ENCODE results near the gene RASAL1. TPM values are rescaled to one million over a fixed set of nuclear protein-coding genes. Genes with fewer than 3 reads are reported as not detected.

RASAL1 gene
- total RNA-seq, 1 donor from 2014 or later: 0.41 TPM

DNA sequence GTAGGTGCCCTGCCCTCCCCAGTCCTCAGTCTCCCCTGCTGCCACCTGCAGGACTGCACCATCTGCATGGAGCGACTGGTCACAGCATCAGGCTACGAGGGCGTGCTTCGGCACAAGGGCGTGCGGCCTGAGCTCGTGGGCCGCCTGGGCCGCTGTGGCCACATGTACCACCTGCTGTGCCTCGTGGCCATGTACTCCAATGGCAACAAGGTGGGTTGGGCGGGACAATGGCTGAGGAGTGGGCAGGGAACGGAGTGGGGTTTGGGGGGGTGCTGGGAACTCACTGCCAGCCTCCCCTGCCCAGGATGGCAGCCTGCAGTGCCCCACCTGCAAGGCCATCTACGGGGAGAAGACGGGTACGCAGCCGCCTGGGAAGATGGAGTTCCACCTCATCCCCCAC is 40.8 kb downstream of the RASAL1 start:
- ATAC-seq: no peak
- TF ChIP-seq, protein P1, sequence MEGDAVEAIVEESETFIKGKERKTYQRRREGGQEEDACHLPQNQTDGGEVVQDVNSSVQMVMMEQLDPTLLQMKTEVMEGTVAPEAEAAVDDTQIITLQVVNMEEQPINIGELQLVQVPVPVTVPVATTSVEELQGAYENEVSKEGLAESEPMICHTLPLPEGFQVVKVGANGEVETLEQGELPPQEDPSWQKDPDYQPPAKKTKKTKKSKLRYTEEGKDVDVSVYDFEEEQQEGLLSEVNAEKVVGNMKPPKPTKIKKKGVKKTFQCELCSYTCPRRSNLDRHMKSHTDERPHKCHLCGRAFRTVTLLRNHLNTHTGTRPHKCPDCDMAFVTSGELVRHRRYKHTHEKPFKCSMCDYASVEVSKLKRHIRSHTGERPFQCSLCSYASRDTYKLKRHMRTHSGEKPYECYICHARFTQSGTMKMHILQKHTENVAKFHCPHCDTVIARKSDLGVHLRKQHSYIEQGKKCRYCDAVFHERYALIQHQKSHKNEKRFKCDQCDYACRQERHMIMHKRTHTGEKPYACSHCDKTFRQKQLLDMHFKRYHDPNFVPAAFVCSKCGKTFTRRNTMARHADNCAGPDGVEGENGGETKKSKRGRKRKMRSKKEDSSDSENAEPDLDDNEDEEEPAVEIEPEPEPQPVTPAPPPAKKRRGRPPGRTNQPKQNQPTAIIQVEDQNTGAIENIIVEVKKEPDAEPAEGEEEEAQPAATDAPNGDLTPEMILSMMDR (IDR thresholded peaks at IDR 0.05): no peak
- Histone ChIP-seq H3K36me3 (no peaks in the 10 kb centered on the region), H3K4me3 (no peak overlapping the region), H3K27me3 (ENCODE audit: low read depth) (peaks cover 23% of the 10 kb centered on the region), H3K27ac (no peak overlapping the region), H3K9me3 (no peaks in the 10 kb centered on the region), H3K4me1 (peaks cover 15% of the 10 kb centered on the region)
- DNase-seq: no peak
- intact Hi-C loops (cut with DNase I): no loop called here

- no peak overlapping the region for H3K27ac ChIP-seq
- ATAC-seq (no peak), DNase-seq (no peak)
- TF ChIP-seq, protein P1 (IDR thresholded peaks at IDR 0.05): no peak
- intact Hi-C loops (cut with DNase I): no loop called here
- no peak overlapping the region for H3K4me3 ChIP-seq
- H3K36me3 ChIP-seq: no peaks in the 10 kb centered on the region
- H3K4me1 ChIP-seq: peaks cover 12% of the 10 kb centered on the region
- peaks cover 23% of the 10 kb centered on the region for H3K27me3 ChIP-seq (ENCODE audit: low read depth)
- no peaks in the 10 kb centered on the region for H3K9me3 ChIP-seq
Measured at GRCh38 chr12:113093409-113094101, 42.0 kb downstream of the RASAL1 start.

DNA sequence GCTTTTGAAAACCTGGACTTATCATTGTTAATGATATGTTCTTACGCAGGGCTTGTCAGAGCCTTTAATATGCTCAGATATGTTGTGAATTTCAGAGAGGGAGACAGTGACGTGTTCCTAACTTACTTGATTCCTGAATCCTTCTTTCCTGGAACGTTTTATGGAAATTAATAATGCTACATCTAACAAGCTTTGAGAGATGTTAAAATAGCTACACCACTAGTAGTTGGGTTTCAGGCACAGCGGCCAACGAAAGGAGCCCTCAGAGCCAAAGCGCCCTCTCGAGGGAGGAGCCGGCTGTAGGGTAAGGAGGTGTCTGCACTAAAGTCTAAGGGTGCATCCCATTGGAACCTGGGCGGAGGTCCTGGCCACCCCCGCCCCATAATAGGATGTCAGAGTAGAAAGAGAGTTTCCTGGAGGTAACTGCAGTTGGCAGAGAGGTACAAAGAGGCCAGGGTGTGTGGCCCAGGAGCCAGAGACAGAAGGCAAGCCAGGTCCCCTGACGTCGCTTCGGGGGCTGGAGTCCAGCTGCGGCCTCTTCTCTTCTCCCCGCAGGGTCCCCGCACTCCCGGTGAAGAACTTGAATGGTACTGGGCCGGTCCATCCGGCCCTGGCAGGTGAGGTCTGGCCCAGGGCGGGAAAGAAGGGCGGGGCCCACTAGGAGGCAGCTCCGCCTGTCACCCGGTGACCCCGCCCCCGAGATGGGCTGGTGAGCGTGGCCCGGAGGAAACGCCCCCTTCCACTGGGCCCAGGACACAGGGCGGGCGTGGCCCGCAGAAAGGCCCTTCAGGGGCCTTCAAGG is 42.8 kb downstream of the RASAL1 start:
- H3K36me3 ChIP-seq: no peaks in the 10 kb centered on the region
- DNase-seq (peak; percentile 70), ATAC-seq (peak; percentile 58 to 72)
- H3K4me1 ChIP-seq: peaks cover 5% of the 10 kb centered on the region
- no peak overlapping the region for H3K27ac ChIP-seq
- peaks cover 19% of the 10 kb centered on the region for H3K27me3 ChIP-seq (ENCODE audit: low read depth)
- H3K4me3 ChIP-seq: no peak overlapping the region
- no peaks in the 10 kb centered on the region for H3K9me3 ChIP-seq
- TF ChIP-seq, protein P1 (IDR thresholded peaks at IDR 0.05): no peak
- intact Hi-C loops (cut with DNase I): no loop called here

DNA sequence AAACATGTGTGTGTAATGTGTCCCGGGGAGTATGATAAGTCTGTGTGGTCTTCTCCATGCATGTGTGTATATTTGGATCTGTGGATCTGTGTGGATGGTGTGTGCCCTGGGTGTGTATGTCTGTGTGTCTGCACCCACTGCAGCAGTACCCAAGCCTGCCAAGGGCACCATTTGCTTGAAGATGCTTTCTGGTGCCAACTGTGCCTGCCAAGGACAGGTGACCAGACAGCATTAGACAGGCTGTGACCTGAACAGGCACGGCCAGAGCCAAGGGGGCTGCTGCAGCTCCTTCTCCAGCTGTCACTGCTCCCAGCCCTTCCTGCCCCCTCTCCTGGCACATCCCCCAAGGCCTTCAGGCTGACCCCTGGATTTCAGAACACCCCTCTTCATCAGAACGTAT is 44.1 kb downstream of the RASAL1 start:
- H3K36me3 ChIP-seq: no peaks in the 10 kb centered on the region
- DNase-seq (no peak), ATAC-seq (no peak)
- intact Hi-C loops (cut with DNase I): no loop called here
- no peaks in the 10 kb centered on the region for H3K9me3 ChIP-seq
- H3K27me3 ChIP-seq (ENCODE audit: low read depth): peaks cover 17% of the 10 kb centered on the region
- H3K27ac ChIP-seq: no peak overlapping the region
- TF ChIP-seq, protein P1 (IDR thresholded peaks at IDR 0.05): no peak
- H3K4me1 ChIP-seq: peaks cover 5% of the 10 kb centered on the region
- no peak overlapping the region for H3K4me3 ChIP-seq

- intact Hi-C loops (cut with DNase I): no loop called here
- Histone ChIP-seq H3K4me3 (no peak overlapping the region), H3K9me3 (no peaks in the 10 kb centered on the region), H3K4me1 (peaks cover 5% of the 10 kb centered on the region), H3K27ac (no peak overlapping the region), H3K27me3 (ENCODE audit: low read depth) (peaks cover 17% of the 10 kb centered on the region), H3K36me3 (no peaks in the 10 kb centered on the region)
- TF ChIP-seq, protein P1 (IDR thresholded peaks at IDR 0.05): no peak
- no peak for ATAC-seq
- no peak for DNase-seq
Measured at GRCh38 chr12:113090740-113091139, 44.8 kb downstream of the RASAL1 start.
